ENCODE data around the gene MSH2.
"Not testable (repeated sequence)": the region's sequence is repeated elsewhere in the genome, so short reads cannot be mapped to it uniquely, and the experiment has no call there.

DNA sequence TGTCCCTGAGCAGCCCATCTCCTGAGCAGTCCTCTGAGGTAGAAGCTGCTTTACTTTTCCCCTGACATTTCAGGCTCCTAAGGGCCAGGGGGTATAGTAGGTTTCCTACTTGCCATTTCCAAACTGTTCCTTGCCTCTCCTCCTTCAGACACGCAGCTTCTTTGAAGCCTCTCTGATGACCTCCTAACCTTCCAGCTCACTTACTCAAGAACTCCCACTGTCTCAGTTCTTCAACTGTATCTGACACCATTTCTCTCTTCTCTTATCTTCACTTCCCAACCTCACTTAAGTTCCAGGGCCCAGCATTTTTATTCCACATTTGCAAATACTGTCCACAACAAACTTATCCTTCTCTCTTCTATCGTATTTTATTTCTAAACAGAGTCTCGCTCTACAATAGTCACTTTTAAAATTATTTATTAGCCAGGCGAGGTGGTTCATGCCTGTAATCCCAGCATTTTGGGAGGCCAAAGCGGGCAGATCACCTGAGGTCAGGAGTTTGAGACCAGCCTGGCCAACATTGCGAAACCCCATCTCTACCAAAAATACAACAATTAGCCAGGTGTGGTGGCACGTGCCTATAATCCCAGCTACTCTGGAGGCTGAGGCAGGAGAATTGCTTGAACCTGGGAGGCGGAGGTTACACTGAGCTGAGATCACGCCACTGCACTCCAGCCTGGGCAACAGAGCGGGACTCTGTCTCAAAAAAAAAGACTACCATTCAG lies 41.3 kb upstream of the MSH2 start:
- not testable (repeated sequence) for TF ChIP-seq CTCF (IDR thresholded peaks at IDR 0.05; ENCODE audit: low read length); EZH2 (IDR thresholded peaks at IDR 0.05; ENCODE audit: borderline replicate concordance, low read length)

Measured in OCI-LY1 (cell line).